ENCODE measurements around the gene NOTCH1.

Gene NOTCH1

GRCh38 chr9:136513191-136513590, 32.7 kb downstream of the NOTCH1 start:
- no peak for DNase-seq

GRCh38 chr9:136512651-136513071, 33.2 kb downstream of the NOTCH1 start:
- peak; percentile 17 for DNase-seq

- DNase-seq, result no peak
These were observed 33.9 kb downstream of the NOTCH1 start for GRCh38 chr9:136511670-136512592.

GRCh38 chr9:136511144-136511669, 34.6 kb downstream of the NOTCH1 start:
- DNase-seq, result no peak

GRCh38 chr9:136510561-136510960, 35.3 kb downstream of the NOTCH1 start:
- DNase-seq, result no peak

- no peak for DNase-seq
These were observed 36.3 kb downstream of the NOTCH1 start for GRCh38 chr9:136509549-136509948.

- peak; percentile 41 for DNase-seq
These were observed 36.9 kb downstream of the NOTCH1 start for GRCh38 chr9:136508729-136509500.

GRCh38 chr9:136507992-136508375, 37.9 kb downstream of the NOTCH1 start:
- no peak for DNase-seq

- DNase-seq, result no peak
These were observed 38.4 kb downstream of the NOTCH1 start for GRCh38 chr9:136507221-136507991.

- no peak for DNase-seq
These were observed 39.4 kb downstream of the NOTCH1 start for GRCh38 chr9:136506425-136506824.

- no peak for DNase-seq
These were observed 40.1 kb downstream of the NOTCH1 start for GRCh38 chr9:136505406-136506403.

- no peak for DNase-seq
These were observed 41.1 kb downstream of the NOTCH1 start for GRCh38 chr9:136504512-136505348.

- DNase-seq, result no peak
These were observed 42.8 kb downstream of the NOTCH1 start for GRCh38 chr9:136502940-136503550.

GRCh38 chr9:136502196-136502595, 43.7 kb downstream of the NOTCH1 start:
- no peak for DNase-seq

GRCh38 chr9:136501686-136502085, 44.2 kb downstream of the NOTCH1 start:
- no peak for DNase-seq

- DNase-seq, result no peak
These were observed 45.6 kb downstream of the NOTCH1 start for GRCh38 chr9:136499935-136500910.

GRCh38 chr9:136499071-136499934, 46.5 kb downstream of the NOTCH1 start:
- DNase-seq, result no peak
